GM19240 (cell line): ENCODE data around the gene E2F4.

ENCODE experiments used
- DNase-seq: peaks from one replicate; pipeline ENCODE4 v3.0.0; 2011; ENCODE audit warnings: low spot score; ENCODE audit not compliant: insufficient read length

The E2F4 gene

GRCh38 chr16:67157892-67158635, 33.9 kb upstream of the E2F4 start:
- no peak for DNase-seq

- peak; percentile 76 for DNase-seq
These were observed 33.0 kb upstream of the E2F4 start for GRCh38 chr16:67158637-67159600.

- DNase-seq, result no peak
These were observed 30.3 kb upstream of the E2F4 start for GRCh38 chr16:67161595-67162058.

GRCh38 chr16:67162506-67163163, 29.3 kb upstream of the E2F4 start:
- DNase-seq, result no peak

- no peak for DNase-seq
These were observed 28.6 kb upstream of the E2F4 start for GRCh38 chr16:67163164-67163998.

- DNase-seq, result no peak
These were observed 27.9 kb upstream of the E2F4 start for GRCh38 chr16:67163999-67164558.

GRCh38 chr16:67164599-67165061, 27.3 kb upstream of the E2F4 start, which contains the start of gene HSF4:
HSF4 (plus strand) TSS chr16:67164745; CDS start chr16:67164812, 67 bp downstream.
- no peak for DNase-seq

- DNase-seq, result no peak
These were observed 26.6 kb upstream of the E2F4 start for GRCh38 chr16:67165121-67166078.

- no peak for DNase-seq
These were observed 25.8 kb upstream of the E2F4 start for GRCh38 chr16:67166110-67166547.

- no peak for DNase-seq
These were observed 25.3 kb upstream of the E2F4 start for GRCh38 chr16:67166598-67167168.

- no peak for DNase-seq
These were observed 24.4 kb upstream of the E2F4 start for GRCh38 chr16:67167588-67167987.

GRCh38 chr16:67169011-67169451, 22.9 kb upstream of the E2F4 start:
- no peak for DNase-seq

- no peak for DNase-seq
These were observed 22.2 kb upstream of the E2F4 start for GRCh38 chr16:67169642-67170167.

GRCh38 chr16:67170168-67170948, 21.6 kb upstream of the E2F4 start, which contains the start of gene NOL3:
NOL3 (plus strand) TSS chr16:67170538.
- DNase-seq, result no peak

- no peak for DNase-seq
These were observed 20.9 kb upstream of the E2F4 start for GRCh38 chr16:67170949-67171649.

GRCh38 chr16:67173323-67173722, 18.6 kb upstream of the E2F4 start:
- DNase-seq, result no peak
